H1 (cell line): ENCODE results near the gene PPARD. TPM values are rescaled to one million over a fixed set of nuclear protein-coding genes. Genes with fewer than 3 reads are reported as not detected.

ENCODE experiments used
- CTCF ChIA-PET: fragments of 300-600 bp; sonication (Branson Sonifier 250); formaldehyde crosslinking; loops from one replicate; lab custom pipeline; 2021; ENCODE audit not compliant: partially characterized antibody; lab: Charles Lee
- POLR2A ChIA-PET: fragments of 300-600 bp; sonication (Branson Sonifier 250); formaldehyde crosslinking; loops from one replicate; lab custom pipeline; 2021; ENCODE audit warnings: inconsistent platforms; ENCODE audit not compliant: partially characterized antibody; lab: Charles Lee
- DNase-seq, 2 experiments: peaks; one replicate each; pipeline versions ENCODE4 v3.0.0 to v3.0.0-alpha.2; 2010 to 2022; ENCODE audit warnings: low spot score in 2 of 2, low read depth in 1 of 2, mixed read lengths in 1 of 2
- FAIRE-seq: peaks from 2 replicates; lab custom pipeline; 2011; peaks lifted over from hg19 to GRCh38; lab: Jason Lieb, UNC
- H2AFZ ChIP-seq: 2 replicates; pipeline ENCODE4 v1.8.1; 2012; ENCODE audit warnings: low read length, inconsistent platforms
- H2AK5ac ChIP-seq: 2 replicates; pipeline ENCODE4 v1.6.1; 2013; ENCODE audit warnings: low read depth, low read length
- H2BK120ac ChIP-seq: replicated peaks from 2 replicates; pipeline ENCODE3; 2013; ENCODE audit warnings: low read depth, low read length, inconsistent platforms
- H2BK12ac ChIP-seq: 2 replicates; pipeline ENCODE4 v1.6.1; 2013; ENCODE audit warnings: low read depth, low read length
- H2BK15ac ChIP-seq: 2 replicates; pipeline ENCODE4 v1.6.1; 2013; ENCODE audit warnings: low read length
- H2BK20ac ChIP-seq: 2 replicates; pipeline ENCODE4 v1.6.1; 2013; ENCODE audit warnings: low read length
- H2BK5ac ChIP-seq: 2 replicates; pipeline ENCODE4 v1.6.1; 2013; ENCODE audit warnings: low read depth, low read length
- H3K14ac ChIP-seq: 2 replicates; pipeline ENCODE4 v1.6.1; 2013; ENCODE audit warnings: inconsistent platforms; ENCODE audit not compliant: insufficient read length
- H3K18ac ChIP-seq: 2 replicates; pipeline ENCODE4 v1.6.1; 2013; ENCODE audit warnings: low read length; ENCODE audit errors: extremely low read depth
- H3K23ac ChIP-seq: 2 replicates; pipeline ENCODE4 v1.6.1; 2013; ENCODE audit warnings: inconsistent platforms; ENCODE audit not compliant: insufficient read length
- H3K23me2 ChIP-seq: 2 replicates; pipeline ENCODE4 v1.6.1; 2013; ENCODE audit warnings: low read depth, low read length
- H3K27ac ChIP-seq: 2 replicates; pipeline ENCODE4 v1.6.1; 2011; ENCODE audit warnings: low read depth, low read length, inconsistent platforms
- H3K27me3 ChIP-seq, 4 experiments: replicated peaks in 1 of 4; 1 replicate in 1 of 4; 2 replicates in 3 of 4; pipeline versions ENCODE4 v1.6.1 to v1.8.1; 2011 to 2013; ENCODE audit warnings: low read length in 3 of 4, mild to moderate bottlenecking in 3 of 4, inconsistent platforms in 2 of 4, mixed read lengths in 2 of 4, moderate library complexity in 1 of 4; ENCODE audit not compliant: control insufficient read depth in 3 of 4, insufficient read depth in 3 of 4; ENCODE audit errors: extremely low read depth in 1 of 4
- H3K36me3 ChIP-seq, 4 experiments: 2 replicates each; pipeline versions ENCODE4 v1.6.1 to v1.8.1; 2011 to 2013; ENCODE audit warnings: mild to moderate bottlenecking in 4 of 4, low read length in 3 of 4, moderate library complexity in 2 of 4, control low read depth in 1 of 4, inconsistent platforms in 1 of 4; ENCODE audit not compliant: insufficient read depth in 4 of 4, control insufficient read depth in 2 of 4
- H3K4ac ChIP-seq: replicated peaks from 2 replicates; pipeline ENCODE3; 2013; ENCODE audit warnings: low read length, low read depth, mixed read lengths, inconsistent platforms; ENCODE audit not compliant: insufficient read length
- H3K4me1 ChIP-seq, 4 experiments: replicated peaks in 1 of 4; 1 replicate in 1 of 4; 2 replicates in 3 of 4; pipeline versions ENCODE4 v1.6.1 to v1.8.1; 2011 to 2013; ENCODE audit warnings: low read length in 3 of 4, inconsistent platforms in 2 of 4, mixed read lengths in 1 of 4; ENCODE audit not compliant: insufficient read depth in 4 of 4, control insufficient read depth in 3 of 4
- H3K4me2 ChIP-seq, 2 experiments: 2 replicates each; pipeline versions ENCODE4 v1.6.1 to v1.8.1; 2011 to 2013; ENCODE audit warnings: low read depth in 2 of 2, low read length in 2 of 2, control low read depth in 1 of 2, inconsistent platforms in 1 of 2, mild to moderate bottlenecking in 1 of 2; ENCODE audit not compliant: insufficient read depth in 1 of 2
- H3K4me3 ChIP-seq, 4 experiments: fragments of 200-600, 300-600 bp in 1 of 4; sonication (generic), shearing (Covaris generic), sonication (Bioruptor Twin) in 1 of 4; 2 replicates each; pipeline versions ENCODE4 v1.5.1 to v1.8.1; 2011 to 2016; ENCODE audit warnings: low read length in 4 of 4, low read depth in 3 of 4, control low read depth in 2 of 4, inconsistent platforms in 2 of 4, mild to moderate bottlenecking in 2 of 4, mixed read lengths in 1 of 4, moderate library complexity in 1 of 4; ENCODE audit not compliant: insufficient read depth in 2 of 4; ENCODE audit errors: extremely low read depth in 1 of 4
- H3K56ac ChIP-seq: replicated peaks from 2 replicates; pipeline ENCODE3; 2013; ENCODE audit warnings: low read depth, mild to moderate bottlenecking, mixed read lengths, low read length, inconsistent platforms; ENCODE audit not compliant: insufficient read length
- H3K79me1 ChIP-seq: 2 replicates; pipeline ENCODE4 v1.6.1; 2013; ENCODE audit warnings: low read depth, low read length, control low read depth
- H3K79me2 ChIP-seq, 2 experiments: 2 replicates each; pipeline versions ENCODE4 v1.6.1 to v1.8.1; 2012 to 2013; ENCODE audit warnings: low read length in 2 of 2, mild to moderate bottlenecking in 2 of 2, inconsistent platforms in 1 of 2; ENCODE audit not compliant: insufficient read depth in 2 of 2, control insufficient read depth in 1 of 2
- H3K9ac ChIP-seq, 4 experiments: replicated peaks in 1 of 4; 1 replicate in 1 of 4; 2 replicates in 3 of 4; pipeline versions ENCODE4 v1.6.1 to v1.8.1; 2011 to 2013; ENCODE audit warnings: low read depth in 3 of 4, low read length in 3 of 4, control low read depth in 2 of 4, mild to moderate bottlenecking in 2 of 4, moderate library complexity in 2 of 4, inconsistent platforms in 1 of 4; ENCODE audit errors: extremely low read depth in 1 of 4
- H3K9me3 ChIP-seq, 2 experiments: 2 replicates each; pipeline versions ENCODE4 v1.6.1 to v1.8.1; 2012 to 2013; ENCODE audit warnings: mild to moderate bottlenecking in 2 of 2, moderate library complexity in 2 of 2, control low read depth in 1 of 2, inconsistent platforms in 1 of 2, low read depth in 1 of 2, low read length in 1 of 2, mixed read lengths in 1 of 2; ENCODE audit not compliant: insufficient read depth in 2 of 2
- H4K20me1 ChIP-seq, 2 experiments: replicated peaks in 1 of 2; 2 replicates each; pipeline versions ENCODE3 to v1.8.1; 2011 to 2013; ENCODE audit warnings: inconsistent platforms in 2 of 2, low read length in 2 of 2, mild to moderate bottlenecking in 1 of 2; ENCODE audit not compliant: insufficient read depth in 2 of 2, control insufficient read depth in 1 of 2
- H4K5ac ChIP-seq: 2 replicates; pipeline ENCODE4 v1.6.1; 2013; ENCODE audit warnings: low read length, low read depth, mixed read lengths, inconsistent platforms; ENCODE audit not compliant: insufficient read length
- H4K8ac ChIP-seq: 2 replicates; pipeline ENCODE4 v1.8.0; 2013; ENCODE audit warnings: mild to moderate bottlenecking, moderate library complexity, low read length, inconsistent platforms; ENCODE audit not compliant: insufficient read depth; ENCODE audit errors: extremely low read depth
- H4K91ac ChIP-seq: replicated peaks from 2 replicates; pipeline ENCODE3; 2013; ENCODE audit warnings: low read length, mixed read lengths, inconsistent platforms; ENCODE audit not compliant: insufficient read length
- POLR2A ChIP-seq, 2 experiments: IDR thresholded peaks; 1 replicate in 1 of 2; 2 replicates in 1 of 2; pipeline ENCODE4 v1.6.1; 2011; ENCODE audit warnings: low read depth in 2 of 2, low read length in 2 of 2, mild to moderate bottlenecking in 2 of 2; ENCODE audit errors: control extremely low read depth in 1 of 2
- SUZ12 ChIP-seq: fragments of 200-600 bp; sonication (generic); IDR thresholded peaks from 2 replicates; pipeline ENCODE4 v1.6.1; 2012; ENCODE audit warnings: mild to moderate bottlenecking, inconsistent platforms, low read length, moderate library complexity, mixed read lengths
- TAF7 ChIP-seq: optimal IDR thresholded peaks from 2 replicates; pipeline ENCODE3; 2011; ENCODE audit warnings: low read depth, mild to moderate bottlenecking, inconsistent platforms, low read length, moderate library complexity, borderline replicate concordance
- WGBS, 2 experiments: shearing (Covaris generic) in 1 of 2; methylation state at CpG; one replicate each; pipeline versions ENCODE4 v1.1.6 to v1.1.7; 2013 to 2015; ENCODE audit warnings: low lambda C conversion rate in 2 of 2, mixed read lengths in 2 of 2, inconsistent platforms in 1 of 2, low coverage in 1 of 2, missing lambda C conversion rate in 1 of 2; ENCODE audit not compliant: insufficient replicate concordance in 2 of 2, insufficient coverage in 1 of 2, insufficient read length in 1 of 2; ENCODE audit errors: extremely low coverage in 1 of 2, missing lambda C conversion rate in 1 of 2; 5-methylcytosine and 5-hydroxymethylcytosine counted together
- polyA plus RNA-seq, 7 experiments: library from polyadenylated mRNA; depleted of rRNA in 3 of 7; stranded (reverse) in 5 of 7; unstranded in 2 of 7; fragments of >200 nt in 5 of 7; fragments of 200-250 nt in 2 of 7; gene quantifications; 1 replicate in 5 of 7; 2 replicates in 1 of 7; 4 replicates in 1 of 7; pipeline versions ENCODE4 v1.2.1 to v1.2.3, GENCODE V29; 2011 to 2013; ENCODE audit warnings: missing spikeins in 2 of 7, mixed read lengths in 2 of 7
- total RNA-seq: library from RNA; stranded (reverse); fragmentation: NEBNext Ultra II Directional; extraction: Animal tissue kit (Norgen Biotek cat#: 25700); gene quantifications from 2 replicates; pipeline ENCODE4 v1.2.1, GENCODE V29; 2021
- TF ChIP-seq, protein P1 (sequence below): IDR thresholded peaks from 2 replicates; pipeline ENCODE4 v1.6.1; 2012; ENCODE audit warnings: inconsistent platforms

Gene PPARD
- total and polyA plus RNA-seq, 2 of the 8 experiments (the other 6 are each of a cell fraction or from before 2014, with no cell fraction given), result 14.6 to 14.9 TPM

DNA sequence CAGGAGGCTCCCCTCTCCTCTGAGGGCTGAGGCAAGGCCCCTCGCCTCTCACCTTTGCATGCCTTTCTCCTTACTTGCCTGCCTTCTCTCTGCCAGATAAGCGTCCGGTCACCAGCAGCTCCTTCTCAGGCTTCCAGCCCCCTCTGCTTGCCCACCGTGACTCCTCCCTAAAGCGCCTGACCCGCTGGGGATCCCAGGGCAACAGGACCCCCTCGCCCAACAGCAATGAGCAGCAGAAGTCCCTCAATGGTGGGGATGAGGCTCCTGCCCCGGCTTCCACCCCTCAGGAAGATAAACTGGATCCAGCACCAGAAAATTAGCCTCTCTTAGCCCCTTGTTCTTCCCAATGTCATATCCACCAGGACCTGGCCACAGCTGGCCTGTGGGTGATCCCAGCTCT is 21.3 kb upstream of the PPARD start:
- Histone ChIP-seq H2BK120ac (no peak overlapping the region), H3K79me1 (no peaks in the 10 kb centered on the region), H3K9ac (no peak overlapping the region), H4K8ac (no peak overlapping the region), H2BK20ac (no peak overlapping the region), H2AK5ac (no peak overlapping the region), H3K9me3 (no peaks in the 10 kb centered on the region; a peak in 1 of 4 replicates), H3K4me3 (no peak overlapping the region), H3K4ac (no peak overlapping the region), H3K79me2 (no peaks in the 10 kb centered on the region), H3K56ac (no peak overlapping the region), H3K23ac (no peak overlapping the region), H3K4me2 (no peak overlapping the region), H4K91ac (no peak overlapping the region), H2BK12ac (no peak overlapping the region), H3K27me3 (peaks cover 3 to 19% (median 14%) of the 10 kb centered on the region in 4 experiments), H4K20me1 (no peaks in the 10 kb centered on the region), H2AFZ (no peak overlapping the region), H2BK5ac (no peak overlapping the region), H3K36me3 (no peaks in the 10 kb centered on the region), H4K5ac (no peak overlapping the region), H2BK15ac (no peak overlapping the region), H3K4me1 (peaks cover 5 to 8% (median 6%) of the 10 kb centered on the region in 4 experiments), H3K14ac (no peak overlapping the region), H3K18ac (no peak overlapping the region), H3K23me2 (peaks cover 10% of the 10 kb centered on the region), H3K27ac (no peak overlapping the region)
- POLR2A ChIA-PET, result no interaction called here
- CTCF ChIA-PET, result interaction anchor here (1.1 to 21.2 kb wide), 4 partner anchors 19 to 202 kb away, joined by 4 to 358 read pairs (median 10); partner anchors contain the start of gene DEF6
- 83% methylated on average over 8 of the region's 8 CpGs; no CpG with 5 or more reads in 1 of the 2 experiments for WGBS, 2 experiments
- DNase-seq (no peak), FAIRE-seq (no peak)
- TF ChIP-seq TAF7, result no peak
- TF ChIP-seq SUZ12, result no peak
- no peak for TF ChIP-seq POLR2A (IDR thresholded peaks at IDR 0.05; ENCODE audit: control extremely low read depth in 1 of 2, low read depth in 2 of 2, low read length in 2 of 2)
- TF ChIP-seq, protein P1, sequence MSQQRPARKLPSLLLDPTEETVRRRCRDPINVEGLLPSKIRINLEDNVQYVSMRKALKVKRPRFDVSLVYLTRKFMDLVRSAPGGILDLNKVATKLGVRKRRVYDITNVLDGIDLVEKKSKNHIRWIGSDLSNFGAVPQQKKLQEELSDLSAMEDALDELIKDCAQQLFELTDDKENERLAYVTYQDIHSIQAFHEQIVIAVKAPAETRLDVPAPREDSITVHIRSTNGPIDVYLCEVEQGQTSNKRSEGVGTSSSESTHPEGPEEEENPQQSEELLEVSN, result no peak
